Heart left ventricle (tissue), 16 donors: ENCODE measurements around the gene ZNF446. TPM values are rescaled to one million over a fixed set of nuclear protein-coding genes. Genes with fewer than 3 reads are reported as not detected.
"Not testable (repeated sequence)": the region's sequence is repeated elsewhere in the genome, so short reads cannot be mapped to it uniquely, and the experiment has no call there.

Source experiments
- ATAC-seq, 4 donors: fragments of 200-7000 bp; cut with Tn5 transposase; one replicate each; pipeline ENCODE4 v1.9.1; 2020 to 2022; ENCODE audit warnings: moderate library complexity in 4 of 4, mild to moderate bottlenecking in 3 of 4, moderate number of reproducible peaks in 1 of 4
- DNase-seq, 5 donors: peaks; one replicate each; pipeline ENCODE4 v3.0.0-alpha.2; 2020
- H3K27ac ChIP-seq, 12 donors: fragments of 200-600 bp; sonication (generic) in 4 of 12; one replicate each; pipeline versions ENCODE4 v1.5.0 to v1.8.0; 2016 to 2022; ENCODE audit warnings: mild to moderate bottlenecking in 2 of 12
- H3K27me3 ChIP-seq, 9 donors: fragments of 200-600 bp; sonication (generic) in 2 of 9; one replicate each; pipeline versions ENCODE4 v1.5.1 to v1.8.0; 2016 to 2022; ENCODE audit warnings: mild to moderate bottlenecking in 3 of 9
- H3K36me3 ChIP-seq, 9 donors: fragments of 200-600 bp; sonication (generic) in 2 of 9; one replicate each; pipeline versions ENCODE4 v1.5.0 to v1.8.0; 2018 to 2022; ENCODE audit warnings: mild to moderate bottlenecking in 2 of 9
- H3K4me1 ChIP-seq, 12 donors: fragments of 200-600 bp; sonication (generic) in 4 of 12; one replicate each; pipeline versions ENCODE4 v1.5.0 to v1.8.0; 2016 to 2022; ENCODE audit warnings: mild to moderate bottlenecking in 3 of 12
- H3K4me3 ChIP-seq, 12 donors: fragments of 200-600 bp; sonication (generic) in 4 of 12; one replicate each; pipeline versions ENCODE4 v1.5.0 to v1.8.0; 2017 to 2022; ENCODE audit warnings: mild to moderate bottlenecking in 9 of 12, moderate library complexity in 4 of 12
- H3K9me3 ChIP-seq, 12 donors: fragments of 200-600 bp; sonication (generic) in 4 of 12; one replicate each; pipeline versions ENCODE4 v1.5.0 to v1.8.0; 2016 to 2022; ENCODE audit warnings: mild to moderate bottlenecking in 1 of 12
- CTCF ChIP-seq, 12 donors: fragments of 200-600 bp; sonication (generic) in 4 of 12; IDR thresholded peaks; one replicate each; pipeline versions ENCODE4 v1.5.0 to v1.8.0; 2018 to 2022; ENCODE audit warnings: antibody characterized with exemption in 12 of 12, mild to moderate bottlenecking in 5 of 12
- POLR2A ChIP-seq, 2 donors: fragments of 450-650 bp; IDR thresholded peaks; one replicate each; pipeline ENCODE4 v1.6.1; 2017; ENCODE audit warnings: antibody characterized with exemption in 2 of 2, mild to moderate bottlenecking in 2 of 2, moderate library complexity in 2 of 2
- WGBS, 4 donors: extraction: QIAGEN DNeasy Blood & Tissue Kit in 2 of 4; methylation state at CpG; one replicate each; pipeline versions ENCODE4 v1.1.5 to v1.1.7; 2013 to 2018; 5-methylcytosine and 5-hydroxymethylcytosine counted together
- intact Hi-C, 10 donors: fragments of 100-400 bp; cut with DNase I; formaldehyde crosslinking; loops; one replicate each; pipeline versions ENCODE4 v1.11.1 to v1.14.2; 2022
- polyA plus RNA-seq, 2 donors: library from polyadenylated mRNA; stranded (reverse); fragments of 200-250 nt; gene quantifications; one replicate each; pipeline ENCODE4 v1.2.3, GENCODE V29; 2013
- total RNA-seq, 9 donors: library from RNA; depleted of rRNA in 2 of 9; stranded (reverse); fragments of >200 nt in 2 of 9; fragmentation: NEBNext Ultra II Directional in 3 of 9; extraction: Animal tissue kit (Norgen Biotek cat#: 25700) in 3 of 9; gene quantifications; one replicate each; pipeline versions ENCODE4 v1.1.0 to v1.2.4, GENCODE V29; 2016 to 2023
- donor health status: ischemic (EF 13 %, LVEDD 7.1; RV severe dilation, severe dysfunction).
- donor health status: healthy with polysubstance abuse.
- donor health status: DM: no; HTN: yes; CAD: no.
- donor health status: DM: no; HTN: no; CAD: no.
- donor health status: ischemic (EF 25% LVEDD 6.9; RV normal size, moderate dysfunction).
- donor health status: ischemic (EF 25% LVEDD 5.7; RV mildly dilated, moderate dysfunction).
- donor health status: healthy.
- donor health status: DM: yes; HTN: yes; CAD: no.
- donor health status: ischemic (EF 35%, LVEDD 5.7; RV mildly dilated, moderate dysfunction).
- donor health status: nonischemic (EF 11% LVEDD 7.7; RV severe dilation, severe dysfunction).
- donor health status: DM: yes; HTN: yes; CAD: no.
- donor health status: PGD.
- donor health status: ischemic (EF 29% LVEDD 5.4; RV normal size, mild dysfunction).
- donor health status: nonischemic (EF 23%, LVEDD 6.1; RV moderate dilation, normal function).

Gene ZNF446
- total and polyA plus RNA-seq, 11 donors, result 4.3 to 9.3 (median 6.0) TPM

- Histone ChIP-seq H3K27ac (peak within 1 kb of the TSS; percentile 18 to 91 (median 78)), H3K4me3 (peak within 1 kb of the TSS; percentile 59 to 86 (median 72)), H3K36me3 (peaks cover 1 to 33% (median 24%) of the 10 kb centered on the region in 9 donors), H3K9me3 (peaks cover 0 to 42% (median 32%) of the 10 kb centered on the region in 12 donors), H3K27me3 (no peaks in the 10 kb centered on the region), H3K4me1 (peaks cover 0 to 21% (median 16%) of the 10 kb centered on the region in 12 donors)
- intact Hi-C loops, result loop anchor here in 4 of 10 donors (1.0 to 2.0 kb wide), 4 partner anchors 11 to 59 kb away; partner anchors contain the start of genes ZNF324B (in 2 of the 4), ZNF584 (in 1 of the 4) and ZNF837 (in 1 of the 4)
- ATAC-seq (peak; percentile 98 to 99 (median 98)), DNase-seq (peak; percentile 96 to 99 (median 98))
- TF ChIP-seq POLR2A (IDR thresholded peaks at IDR 0.05) (peak in 1 of 2 donors; percentile 54), CTCF (IDR thresholded peaks at IDR 0.05) (no peak)
- WGBS, 4 donors, result 7 to 10% (median 8%) methylated on average over 31 to 59 of the region's 59 CpGs
Measured at GRCh38 chr19:58439576-58440554, 36.3 kb upstream of the ZNF446 start, which contains the start of gene ZNF132. TSS of gene ZNF132 (minus strand) at chr19:58440153. CDS start at chr19:58439821, 332 bp downstream.

DNA sequence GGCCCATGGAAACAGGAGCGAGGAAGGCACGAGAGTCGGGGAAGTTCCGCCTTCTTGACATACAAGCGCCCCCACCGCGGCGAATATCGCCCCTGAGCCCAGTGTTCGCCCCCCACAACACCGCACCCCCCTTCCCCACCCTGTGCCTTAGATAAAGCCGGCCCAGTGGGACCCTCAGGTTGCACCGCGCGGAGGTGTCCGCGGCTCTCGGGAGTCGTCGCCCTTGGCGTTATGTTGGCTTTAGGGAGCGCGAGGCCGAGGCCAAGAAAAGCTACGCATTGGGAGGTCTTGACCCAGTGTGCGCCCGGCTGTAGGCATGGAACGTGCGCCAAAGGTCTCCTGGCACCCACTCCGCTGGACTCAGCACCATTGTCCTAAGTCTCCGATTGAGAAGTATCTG is 35.6 kb upstream of the ZNF446 start:
- DNase-seq (peak in 1 of 5 donors; percentile 60), ATAC-seq (peak in 3 of 4 donors; percentile 1 to 11 (median 6))
- H3K27me3 ChIP-seq, result no peaks in the 10 kb centered on the region
- H3K4me3 ChIP-seq, result peak overlapping the region; percentile 35 to 86 (median 72)
- TF ChIP-seq CTCF (IDR thresholded peaks at IDR 0.05), result no peak
- peaks cover 0 to 26% (median 17%) of the 10 kb centered on the region in 9 donors for H3K36me3 ChIP-seq
- peaks cover 0 to 21% (median 16%) of the 10 kb centered on the region in 12 donors for H3K4me1 ChIP-seq
- peak overlapping the region; percentile 2 to 91 (median 76) for H3K27ac ChIP-seq
- intact Hi-C loops, result loop anchor here in 3 of 10 donors (1.0 to 2.0 kb wide), 3 partner anchors 11 to 60 kb away; partner anchors contain the start of genes ZNF324B (in 2 of the 3) and ZNF837 (in 1 of the 3)
- WGBS, 4 donors, result 11 to 25% (median 16%) methylated on average over 19 to 31 of the region's 31 CpGs
- H3K9me3 ChIP-seq, result peaks cover 0 to 35% (median 25%) of the 10 kb centered on the region in 12 donors

DNA sequence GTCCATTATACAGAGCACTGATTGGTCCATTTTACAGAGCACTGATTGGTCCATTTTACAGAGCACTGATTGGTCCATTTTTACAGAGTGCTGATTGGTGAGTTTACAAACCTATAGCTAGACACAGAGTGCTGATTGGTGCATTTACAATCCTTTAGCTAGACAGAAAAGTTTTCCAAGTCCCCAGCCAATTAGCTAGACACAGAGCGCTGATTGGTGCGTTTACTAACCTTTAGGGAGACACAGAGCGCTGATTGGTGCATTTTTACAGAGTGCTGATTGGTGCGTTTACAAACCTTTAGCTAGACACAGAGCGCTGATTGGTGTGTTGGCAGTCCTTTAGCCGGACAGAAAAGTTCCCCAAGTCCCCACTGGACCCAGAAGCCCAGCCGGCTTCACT is 33.2 kb upstream of the ZNF446 start:
- H3K4me3 ChIP-seq, H3K27ac ChIP-seq, H3K27me3 ChIP-seq, ATAC-seq, H3K36me3 ChIP-seq, DNase-seq, intact Hi-C loops: not testable (repeated sequence)
- peaks cover 0 to 21% (median 16%) of the 10 kb centered on the region in 12 donors for H3K4me1 ChIP-seq
- peaks cover 0 to 11% (median 1%) of the 10 kb centered on the region in 12 donors for H3K9me3 ChIP-seq
- WGBS, 4 donors, result 87 to 92% (median 89%) methylated on average over 5 to 7 of the region's 7 CpGs

DNA sequence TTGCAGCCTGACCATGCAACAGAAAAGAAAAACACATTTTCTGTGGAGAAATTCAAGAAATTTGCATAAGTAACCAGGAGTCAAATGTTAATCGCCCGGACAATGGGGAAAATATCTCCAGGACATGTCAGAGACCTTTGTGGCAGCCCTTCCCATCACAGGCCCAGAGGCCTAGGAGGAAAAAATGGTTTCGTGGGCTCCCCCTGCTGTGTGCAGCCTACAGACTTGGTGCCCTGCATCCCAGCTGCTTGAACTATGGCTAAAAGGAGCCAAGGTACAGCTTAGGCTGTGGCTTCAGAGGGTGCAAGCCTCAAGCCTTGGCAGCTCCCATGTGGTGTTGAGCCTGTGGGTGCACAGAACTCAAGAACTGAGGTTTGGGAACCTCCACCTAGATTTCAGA is 27.3 kb upstream of the ZNF446 start:
- H3K27ac ChIP-seq, ATAC-seq, H3K9me3 ChIP-seq, H3K4me1 ChIP-seq, H3K4me3 ChIP-seq, intact Hi-C loops, H3K36me3 ChIP-seq, DNase-seq: not testable (repeated sequence)
- H3K27me3 ChIP-seq, result peaks cover 0 to 11% (median 0%) of the 10 kb centered on the region in 9 donors
- WGBS, 4 donors, result 66 to 78% (median 69%) methylated on average over 3 of the region's 3 CpGs

DNA sequence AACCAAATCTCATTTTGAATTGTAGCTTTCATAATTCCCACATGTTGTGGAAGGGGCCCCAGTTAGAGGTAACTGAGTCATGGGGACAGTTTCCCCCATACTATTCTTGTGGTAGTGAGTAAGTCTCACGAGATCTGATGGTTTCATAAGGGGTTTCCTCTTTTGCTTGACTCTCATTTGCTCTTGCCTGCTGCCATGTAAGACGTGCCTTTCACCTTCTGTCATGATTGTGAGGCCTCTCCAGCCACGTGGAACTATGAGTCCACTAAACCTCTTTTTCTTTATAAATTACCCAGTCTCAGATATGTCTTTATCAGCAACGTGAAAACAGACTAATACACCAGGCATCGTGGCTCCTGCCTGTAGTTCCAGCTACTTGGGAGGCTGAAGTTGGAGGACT is 26.2 kb upstream of the ZNF446 start:
- Histone ChIP-seq H3K36me3 (peaks cover 0 to 12% (median 3%) of the 10 kb centered on the region in 9 donors), H3K27me3 (peaks cover 0 to 11% (median 0%) of the 10 kb centered on the region in 9 donors)
- WGBS, 4 donors, result 45 to 73% (median 67%) methylated on average over 5 of the region's 5 CpGs
- H3K4me1 ChIP-seq, intact Hi-C loops, ATAC-seq, DNase-seq, H3K9me3 ChIP-seq, H3K27ac ChIP-seq, H3K4me3 ChIP-seq: not testable (repeated sequence)
